ENCODE results near the gene BABAM2.

DNA sequence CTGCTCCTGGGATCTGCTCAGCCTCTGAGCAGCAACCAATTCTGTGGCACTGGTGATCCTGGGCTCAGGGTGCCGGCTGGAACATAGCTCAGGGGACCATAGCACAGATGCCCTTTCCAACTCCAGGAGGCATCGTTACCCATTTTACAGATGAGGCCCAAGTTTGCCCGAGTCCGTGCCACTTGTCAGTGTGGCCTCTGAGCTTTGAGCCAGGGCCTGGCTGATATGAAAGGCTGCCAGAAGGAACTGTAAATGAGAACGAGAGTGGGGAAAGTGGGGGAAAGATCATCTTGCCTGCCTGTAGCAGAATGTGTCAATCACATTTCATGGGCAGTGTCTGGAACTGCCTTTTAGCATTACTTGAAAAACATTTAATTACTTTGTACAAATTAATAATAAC, 478.8 kb downstream of the BABAM2 start:
- TF ChIP-seq, protein P1, sequence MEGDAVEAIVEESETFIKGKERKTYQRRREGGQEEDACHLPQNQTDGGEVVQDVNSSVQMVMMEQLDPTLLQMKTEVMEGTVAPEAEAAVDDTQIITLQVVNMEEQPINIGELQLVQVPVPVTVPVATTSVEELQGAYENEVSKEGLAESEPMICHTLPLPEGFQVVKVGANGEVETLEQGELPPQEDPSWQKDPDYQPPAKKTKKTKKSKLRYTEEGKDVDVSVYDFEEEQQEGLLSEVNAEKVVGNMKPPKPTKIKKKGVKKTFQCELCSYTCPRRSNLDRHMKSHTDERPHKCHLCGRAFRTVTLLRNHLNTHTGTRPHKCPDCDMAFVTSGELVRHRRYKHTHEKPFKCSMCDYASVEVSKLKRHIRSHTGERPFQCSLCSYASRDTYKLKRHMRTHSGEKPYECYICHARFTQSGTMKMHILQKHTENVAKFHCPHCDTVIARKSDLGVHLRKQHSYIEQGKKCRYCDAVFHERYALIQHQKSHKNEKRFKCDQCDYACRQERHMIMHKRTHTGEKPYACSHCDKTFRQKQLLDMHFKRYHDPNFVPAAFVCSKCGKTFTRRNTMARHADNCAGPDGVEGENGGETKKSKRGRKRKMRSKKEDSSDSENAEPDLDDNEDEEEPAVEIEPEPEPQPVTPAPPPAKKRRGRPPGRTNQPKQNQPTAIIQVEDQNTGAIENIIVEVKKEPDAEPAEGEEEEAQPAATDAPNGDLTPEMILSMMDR (IDR thresholded peaks at IDR 0.05), result no peak
- TF ChIP-seq POLR2A (IDR thresholded peaks at IDR 0.05; ENCODE audit: low read depth) (no peak), POLR2AphosphoS5 (IDR thresholded peaks at IDR 0.05) (no peak)

All from esophagus muscularis mucosa (tissue), 3 donors.